WI38 (cell line): Measurements from ENCODE around the gene CRB1.

Experiments used
- H3K4me3 ChIP-seq: 2 replicates; pipeline ENCODE4 v1.5.1; 2011; ENCODE audit warnings: low read depth, mild to moderate bottlenecking, control low read depth, low read length
- TF ChIP-seq, protein P1 (sequence below): IDR thresholded peaks from 2 replicates; pipeline ENCODE4 v1.5.1; 2012; ENCODE audit warnings: low read depth, mild to moderate bottlenecking, control low read depth, low read length

Gene CRB1

DNA sequence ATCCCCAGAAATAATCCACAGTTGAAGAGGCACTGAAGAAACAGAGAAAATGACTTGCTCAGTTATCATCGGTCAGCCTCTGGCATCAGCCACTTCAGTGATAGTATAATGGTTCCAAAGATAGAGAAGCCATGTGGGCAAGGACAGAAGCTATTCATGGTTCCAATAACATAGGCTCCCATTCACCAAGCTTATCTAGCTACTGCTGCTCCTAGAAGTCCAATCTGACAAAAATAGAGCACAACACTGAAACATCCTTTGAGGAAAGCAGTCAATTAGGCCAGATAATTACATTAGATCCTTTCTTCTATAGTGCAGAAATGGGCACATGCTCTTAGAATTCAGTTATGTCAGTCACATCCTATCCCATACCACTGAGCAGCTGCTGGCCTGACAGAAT lies 33.5 kb upstream of the CRB1 start:
- TF ChIP-seq, protein P1, sequence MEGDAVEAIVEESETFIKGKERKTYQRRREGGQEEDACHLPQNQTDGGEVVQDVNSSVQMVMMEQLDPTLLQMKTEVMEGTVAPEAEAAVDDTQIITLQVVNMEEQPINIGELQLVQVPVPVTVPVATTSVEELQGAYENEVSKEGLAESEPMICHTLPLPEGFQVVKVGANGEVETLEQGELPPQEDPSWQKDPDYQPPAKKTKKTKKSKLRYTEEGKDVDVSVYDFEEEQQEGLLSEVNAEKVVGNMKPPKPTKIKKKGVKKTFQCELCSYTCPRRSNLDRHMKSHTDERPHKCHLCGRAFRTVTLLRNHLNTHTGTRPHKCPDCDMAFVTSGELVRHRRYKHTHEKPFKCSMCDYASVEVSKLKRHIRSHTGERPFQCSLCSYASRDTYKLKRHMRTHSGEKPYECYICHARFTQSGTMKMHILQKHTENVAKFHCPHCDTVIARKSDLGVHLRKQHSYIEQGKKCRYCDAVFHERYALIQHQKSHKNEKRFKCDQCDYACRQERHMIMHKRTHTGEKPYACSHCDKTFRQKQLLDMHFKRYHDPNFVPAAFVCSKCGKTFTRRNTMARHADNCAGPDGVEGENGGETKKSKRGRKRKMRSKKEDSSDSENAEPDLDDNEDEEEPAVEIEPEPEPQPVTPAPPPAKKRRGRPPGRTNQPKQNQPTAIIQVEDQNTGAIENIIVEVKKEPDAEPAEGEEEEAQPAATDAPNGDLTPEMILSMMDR: no peak
- no peak overlapping the region for H3K4me3 ChIP-seq

DNA sequence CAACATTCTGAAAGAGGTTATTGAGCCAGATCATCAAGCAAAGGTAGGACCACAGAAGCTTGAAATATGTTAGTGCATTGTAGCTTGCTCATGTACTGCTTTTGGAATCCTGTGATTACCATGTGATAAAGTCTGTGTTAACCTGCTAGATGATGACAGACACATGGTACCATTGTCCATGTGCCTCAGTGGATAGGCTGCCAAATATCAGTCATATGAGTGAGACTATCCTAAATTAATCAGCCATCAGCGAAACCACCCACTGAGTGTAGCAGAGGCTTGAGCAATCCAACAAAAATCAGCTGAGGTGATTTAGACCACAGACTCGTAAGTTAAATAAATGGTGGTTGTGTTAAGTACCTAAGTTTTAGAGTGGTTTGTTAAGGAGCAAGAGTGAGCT lies 32.7 kb upstream of the CRB1 start:
- TF ChIP-seq, protein P1: no peak

DNA sequence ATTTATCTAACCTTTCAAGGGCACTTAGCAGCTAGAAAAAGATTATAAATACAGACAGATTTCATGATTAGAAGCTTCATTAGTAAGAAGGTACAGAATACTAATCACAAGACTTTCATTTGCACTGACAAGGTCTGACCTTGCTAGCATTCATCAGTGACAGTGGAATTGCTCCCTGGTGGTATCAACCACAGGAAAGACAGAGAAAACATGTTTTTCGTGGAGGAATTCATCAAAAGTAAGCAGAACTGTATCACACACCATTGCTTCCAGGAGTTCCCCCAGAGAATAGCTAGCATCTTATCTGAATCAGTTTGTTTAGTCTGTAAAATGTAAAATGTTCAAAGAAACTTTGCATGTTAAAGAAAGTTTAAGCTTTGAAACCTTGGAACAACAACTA lies 20.6 kb upstream of the CRB1 start:
- no peak overlapping the region for H3K4me3 ChIP-seq
- TF ChIP-seq, protein P1: no peak

More for the DNA sequence above, 32.7 kb upstream of the CRB1 start:
- H3K4me3 ChIP-seq: no peak overlapping the region

DNA sequence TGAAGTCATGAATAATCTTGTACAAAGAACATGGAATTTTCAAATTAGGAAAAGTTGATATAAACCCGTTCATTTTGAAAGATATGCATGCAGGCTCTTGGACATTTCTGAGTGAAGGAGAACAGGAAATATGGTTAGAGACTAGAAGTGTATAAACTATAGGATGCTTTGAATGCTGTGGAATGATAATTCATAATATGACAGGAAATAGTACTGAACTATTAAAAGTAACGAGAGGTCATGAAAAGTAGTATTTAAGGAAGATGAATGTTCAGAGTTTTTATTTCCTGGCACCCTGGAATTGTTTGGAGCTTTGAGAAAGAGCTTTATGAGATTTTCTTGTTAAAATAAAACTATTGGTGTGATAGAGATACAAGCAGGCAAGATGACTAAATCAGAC lies 18.7 kb upstream of the CRB1 start:
- H3K4me3 ChIP-seq: no peak overlapping the region
- TF ChIP-seq, protein P1: no peak

DNA sequence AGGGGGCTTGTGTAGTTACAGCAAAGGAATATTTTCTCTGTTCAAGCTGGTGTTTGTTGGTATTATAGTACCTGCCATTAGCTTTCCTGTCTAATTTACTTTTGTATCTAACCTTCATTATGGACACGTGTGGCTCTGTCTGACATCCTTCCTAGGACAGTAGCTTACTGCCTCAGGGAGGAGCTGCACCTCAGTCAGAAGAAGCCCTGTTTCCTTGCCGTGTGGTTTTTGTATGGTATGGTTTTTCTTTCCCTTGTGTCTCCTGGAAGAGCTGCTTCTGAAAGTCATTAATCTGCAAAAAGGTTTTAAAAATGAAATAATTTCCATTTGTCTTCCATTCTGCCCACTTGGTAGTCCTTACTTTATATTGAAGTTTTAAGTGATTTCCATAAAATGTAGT lies 17.4 kb upstream of the CRB1 start:
- H3K4me3 ChIP-seq: no peak overlapping the region
- TF ChIP-seq, protein P1: no peak

DNA sequence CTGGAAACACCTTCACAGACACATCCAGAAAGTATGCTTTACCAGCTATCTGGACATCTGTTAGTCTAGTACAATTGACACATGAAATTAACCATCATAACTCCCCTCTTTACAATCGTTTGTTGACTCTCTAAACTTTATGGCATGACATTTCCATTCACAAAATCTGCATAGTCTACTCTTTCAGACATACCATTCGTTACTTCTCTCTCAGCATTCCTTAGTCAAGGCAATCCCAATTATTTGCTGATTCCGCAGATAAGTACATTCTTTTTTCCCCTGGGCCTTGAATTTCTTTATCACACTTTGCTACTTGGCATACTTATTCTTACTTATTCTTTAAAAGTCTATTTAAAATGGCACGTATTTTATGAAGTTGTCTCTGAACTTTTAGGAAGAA lies 15.1 kb upstream of the CRB1 start:
- H3K4me3 ChIP-seq: no peak overlapping the region
- TF ChIP-seq, protein P1: no peak

DNA sequence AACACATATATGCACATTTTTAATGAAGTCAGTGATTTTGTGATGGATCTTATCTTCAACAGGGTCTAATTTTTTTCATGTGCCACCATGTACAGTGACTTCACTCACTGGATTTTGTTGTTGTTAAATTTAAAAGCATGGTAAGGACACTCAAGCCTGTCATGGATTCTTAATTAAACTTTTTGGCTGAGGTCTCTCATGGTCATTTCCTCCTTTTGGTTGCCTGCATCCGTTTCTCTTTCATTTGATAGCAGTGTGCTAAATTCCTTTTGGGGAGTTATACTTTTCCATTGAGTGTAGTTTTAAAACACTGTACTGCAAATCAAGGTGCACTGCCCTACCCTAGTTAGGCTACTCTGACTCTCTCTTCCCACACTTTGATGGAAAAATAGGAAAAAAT lies 13.2 kb upstream of the CRB1 start:
- TF ChIP-seq, protein P1: no peak
- no peak overlapping the region for H3K4me3 ChIP-seq
